Measurements from ENCODE around the gene CHRNA4. TPM values are rescaled to one million over a fixed set of nuclear protein-coding genes. Genes with fewer than 3 reads are reported as not detected.
A peak's percentile ranks its signal among the peaks of the same experiment; 100 is the strongest.

The CHRNA4 gene
- total and polyA plus RNA-seq, 2 of the 13 experiments (the other 11 are each of a cell fraction or from before 2014, with no cell fraction given) = not detected

DNA sequence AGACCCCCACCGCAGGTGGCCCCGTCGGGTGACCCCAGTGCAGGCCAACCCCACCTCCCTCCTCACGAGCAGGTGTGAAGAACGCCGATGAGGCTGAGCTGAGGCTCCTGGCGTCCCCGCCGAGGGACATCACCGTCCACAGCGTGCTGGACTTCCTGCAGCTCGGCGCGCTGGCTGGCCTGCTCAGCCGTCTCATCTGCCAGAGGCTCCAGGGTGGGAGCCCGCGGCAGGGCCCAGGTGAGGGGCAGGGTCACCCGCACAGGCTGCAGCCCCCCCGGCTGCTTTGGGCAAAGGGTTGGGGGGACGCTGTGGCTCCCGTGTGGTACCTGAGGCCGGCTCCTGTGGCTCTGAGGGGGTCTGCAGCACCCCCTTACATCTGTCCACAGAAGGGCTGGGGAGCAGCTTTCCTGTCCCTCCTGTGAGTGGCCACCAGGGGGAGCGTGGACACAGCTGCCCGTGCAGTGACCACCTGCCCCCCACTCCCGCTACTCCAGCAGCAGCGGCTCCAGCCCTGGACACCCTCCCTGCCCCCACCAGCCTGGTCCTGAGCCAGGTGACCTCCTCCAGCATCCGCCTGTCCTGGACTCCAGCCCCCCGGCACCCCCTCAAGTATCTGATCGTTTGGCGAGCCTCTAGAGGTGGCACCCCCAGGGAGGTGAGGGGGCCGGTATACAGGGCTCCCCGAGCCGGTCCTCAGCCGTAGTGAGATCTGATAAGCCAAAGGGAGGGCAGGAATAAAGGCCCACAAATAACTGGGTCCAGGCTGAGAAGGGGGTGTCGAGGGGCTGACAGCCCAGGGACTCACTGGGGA lies 51.7 kb downstream of the CHRNA4 start (continued):
- TF ChIP-seq KLF6 (CRISPR knock-in tag; IDR thresholded peaks at IDR 0.05) = no peak
- no peak for TF ChIP-seq PRMT3 (CRISPR knock-in tag; IDR thresholded peaks at IDR 0.05; ENCODE audit: borderline replicate concordance, low read depth)
- TF ChIP-seq, protein P1, sequence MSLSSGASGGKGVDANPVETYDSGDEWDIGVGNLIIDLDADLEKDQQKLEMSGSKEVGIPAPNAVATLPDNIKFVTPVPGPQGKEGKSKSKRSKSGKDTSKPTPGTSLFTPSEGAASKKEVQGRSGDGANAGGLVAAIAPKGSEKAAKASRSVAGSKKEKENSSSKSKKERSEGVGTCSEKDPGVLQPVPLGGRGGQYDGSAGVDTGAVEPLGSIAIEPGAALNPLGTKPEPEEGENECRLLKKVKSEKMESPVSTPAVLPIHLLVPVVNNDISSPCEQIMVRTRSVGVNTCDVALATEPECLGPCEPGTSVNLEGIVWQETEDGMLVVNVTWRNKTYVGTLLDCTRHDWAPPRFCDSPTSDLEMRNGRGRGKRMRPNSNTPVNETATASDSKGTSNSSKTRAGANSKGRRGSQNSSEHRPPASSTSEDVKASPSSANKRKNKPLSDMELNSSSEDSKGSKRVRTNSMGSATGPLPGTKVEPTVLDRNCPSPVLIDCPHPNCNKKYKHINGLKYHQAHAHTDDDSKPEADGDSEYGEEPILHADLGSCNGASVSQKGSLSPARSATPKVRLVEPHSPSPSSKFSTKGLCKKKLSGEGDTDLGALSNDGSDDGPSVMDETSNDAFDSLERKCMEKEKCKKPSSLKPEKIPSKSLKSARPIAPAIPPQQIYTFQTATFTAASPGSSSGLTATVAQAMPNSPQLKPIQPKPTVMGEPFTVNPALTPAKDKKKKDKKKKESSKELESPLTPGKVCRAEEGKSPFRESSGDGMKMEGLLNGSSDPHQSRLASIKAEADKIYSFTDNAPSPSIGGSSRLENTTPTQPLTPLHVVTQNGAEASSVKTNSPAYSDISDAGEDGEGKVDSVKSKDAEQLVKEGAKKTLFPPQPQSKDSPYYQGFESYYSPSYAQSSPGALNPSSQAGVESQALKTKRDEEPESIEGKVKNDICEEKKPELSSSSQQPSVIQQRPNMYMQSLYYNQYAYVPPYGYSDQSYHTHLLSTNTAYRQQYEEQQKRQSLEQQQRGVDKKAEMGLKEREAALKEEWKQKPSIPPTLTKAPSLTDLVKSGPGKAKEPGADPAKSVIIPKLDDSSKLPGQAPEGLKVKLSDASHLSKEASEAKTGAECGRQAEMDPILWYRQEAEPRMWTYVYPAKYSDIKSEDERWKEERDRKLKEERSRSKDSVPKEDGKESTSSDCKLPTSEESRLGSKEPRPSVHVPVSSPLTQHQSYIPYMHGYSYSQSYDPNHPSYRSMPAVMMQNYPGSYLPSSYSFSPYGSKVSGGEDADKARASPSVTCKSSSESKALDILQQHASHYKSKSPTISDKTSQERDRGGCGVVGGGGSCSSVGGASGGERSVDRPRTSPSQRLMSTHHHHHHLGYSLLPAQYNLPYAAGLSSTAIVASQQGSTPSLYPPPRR (CRISPR knock-in tag; IDR thresholded peaks at IDR 0.05; ENCODE audit: borderline replicate concordance) = 0 out of 2 replicates have a peak, but pooled peaks have one; percentile 39
- TF ChIP-seq RFX5 (IDR thresholded peaks at IDR 0.05; ENCODE audit: low read depth, low read length) = no peak
- 0 out of 2 replicates have a peak, but pooled peaks have one; percentile 49 for TF ChIP-seq MAF1 (CRISPR knock-in tag; IDR thresholded peaks at IDR 0.05; ENCODE audit: borderline replicate concordance)
- TF ChIP-seq ZNF549 (CRISPR knock-in tag; IDR thresholded peaks at IDR 0.05) = no peak
- peak; percentile 77; the same call in 1 of the 2 replicates for TF ChIP-seq ZBTB7B (CRISPR knock-in tag; IDR thresholded peaks at IDR 0.05)
- TF ChIP-seq, protein P2, sequence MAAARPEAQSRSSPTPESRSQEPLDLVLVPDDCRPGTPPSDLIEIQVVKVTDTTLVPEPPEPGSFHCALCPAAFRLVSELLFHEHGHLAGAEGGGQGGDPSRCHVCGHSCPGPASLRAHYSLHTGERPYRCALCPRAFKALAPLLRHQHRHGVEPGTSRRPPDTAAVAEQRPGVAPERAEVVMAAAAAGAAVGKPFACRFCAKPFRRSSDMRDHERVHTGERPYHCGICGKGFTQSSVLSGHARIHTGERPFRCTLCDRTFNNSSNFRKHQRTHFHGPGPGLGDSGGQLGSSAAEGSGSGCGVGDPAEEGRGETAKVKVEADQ (CRISPR knock-in tag; IDR thresholded peaks at IDR 0.05; ENCODE audit: borderline replicate concordance) = no peak
- no peak for TF ChIP-seq RELA (CRISPR knock-in tag; IDR thresholded peaks at IDR 0.05)
- TF ChIP-seq, protein P3, sequence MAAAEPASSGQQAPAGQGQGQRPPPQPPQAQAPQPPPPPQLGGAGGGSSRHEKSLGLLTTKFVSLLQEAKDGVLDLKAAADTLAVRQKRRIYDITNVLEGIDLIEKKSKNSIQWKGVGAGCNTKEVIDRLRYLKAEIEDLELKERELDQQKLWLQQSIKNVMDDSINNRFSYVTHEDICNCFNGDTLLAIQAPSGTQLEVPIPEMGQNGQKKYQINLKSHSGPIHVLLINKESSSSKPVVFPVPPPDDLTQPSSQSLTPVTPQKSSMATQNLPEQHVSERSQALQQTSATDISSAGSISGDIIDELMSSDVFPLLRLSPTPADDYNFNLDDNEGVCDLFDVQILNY (CRISPR knock-in tag; conservative IDR thresholded peaks at IDR 0.05) = no peak
- no peak for TF ChIP-seq ZC3H4 (CRISPR knock-in tag; IDR thresholded peaks at IDR 0.05; ENCODE audit: borderline replicate concordance)
- peak; percentile 38; the same call in 1 of the 2 replicates for TF ChIP-seq ZNF263 (CRISPR knock-in tag; IDR thresholded peaks at IDR 0.05)
- TF ChIP-seq ZNF775 (CRISPR knock-in tag; IDR thresholded peaks at IDR 0.05; ENCODE audit: borderline replicate concordance) = no peak
- TF ChIP-seq ZNF678 (CRISPR knock-in tag; IDR thresholded peaks at IDR 0.05) = peak; percentile 49; the same call in 1 of the 2 replicates
- TF ChIP-seq, protein P4, sequence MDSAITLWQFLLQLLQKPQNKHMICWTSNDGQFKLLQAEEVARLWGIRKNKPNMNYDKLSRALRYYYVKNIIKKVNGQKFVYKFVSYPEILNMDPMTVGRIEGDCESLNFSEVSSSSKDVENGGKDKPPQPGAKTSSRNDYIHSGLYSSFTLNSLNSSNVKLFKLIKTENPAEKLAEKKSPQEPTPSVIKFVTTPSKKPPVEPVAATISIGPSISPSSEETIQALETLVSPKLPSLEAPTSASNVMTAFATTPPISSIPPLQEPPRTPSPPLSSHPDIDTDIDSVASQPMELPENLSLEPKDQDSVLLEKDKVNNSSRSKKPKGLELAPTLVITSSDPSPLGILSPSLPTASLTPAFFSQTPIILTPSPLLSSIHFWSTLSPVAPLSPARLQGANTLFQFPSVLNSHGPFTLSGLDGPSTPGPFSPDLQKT (CRISPR knock-in tag; IDR thresholded peaks at IDR 0.05; ENCODE audit: borderline replicate concordance) = no peak
- no peak for TF ChIP-seq ZNF530 (CRISPR knock-in tag; IDR thresholded peaks at IDR 0.05; ENCODE audit: low read depth)
- no peak for TF ChIP-seq ZNF652 (CRISPR knock-in tag; IDR thresholded peaks at IDR 0.05; ENCODE audit: borderline replicate concordance, low read depth)
- TF ChIP-seq ETV5 (CRISPR knock-in tag; IDR thresholded peaks at IDR 0.05; ENCODE audit: borderline replicate concordance) = no peak
- TF ChIP-seq SMC3 (IDR thresholded peaks at IDR 0.05; ENCODE audit: low read length) = peak; percentile 83
- TF ChIP-seq, protein P5, sequence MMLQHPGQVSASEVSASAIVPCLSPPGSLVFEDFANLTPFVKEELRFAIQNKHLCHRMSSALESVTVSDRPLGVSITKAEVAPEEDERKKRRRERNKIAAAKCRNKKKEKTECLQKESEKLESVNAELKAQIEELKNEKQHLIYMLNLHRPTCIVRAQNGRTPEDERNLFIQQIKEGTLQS (CRISPR knock-in tag; IDR thresholded peaks at IDR 0.05) = no peak
- TF ChIP-seq HES4 (CRISPR knock-in tag; IDR thresholded peaks at IDR 0.05; ENCODE audit: borderline replicate concordance) = peak; percentile 84; the same call in 1 of the 2 replicates
- no peak for TF ChIP-seq ZNF781 (CRISPR knock-in tag; IDR thresholded peaks at IDR 0.05; ENCODE audit: borderline replicate concordance, not compliant biosample characterization)
